GM12878 (cell line): ENCODE measurements around the gene CD48. TPM values are rescaled to one million over a fixed set of nuclear protein-coding genes. Genes with fewer than 3 reads are reported as not detected.

Experiments
- BHLHE40 ChIP-seq, 2 experiments: fragments of 450-650 bp in 1 of 2; IDR thresholded peaks; 2 replicates each; pipeline ENCODE4 v1.6.1; 2011 to 2017; ENCODE audit warnings: low read depth in 2 of 2, borderline replicate concordance in 1 of 2, improper control_type of control experiment in 1 of 2, low read length in 1 of 2, mild to moderate bottlenecking in 1 of 2
- CREB1 ChIP-seq: IDR thresholded peaks from 2 replicates; pipeline ENCODE4 v1.6.1; 2012; ENCODE audit warnings: low read depth, mild to moderate bottlenecking, inconsistent platforms
- E2F8 ChIP-seq: fragments of 450-650 bp; IDR thresholded peaks from 2 replicates; pipeline ENCODE4 v1.6.1; 2018; ENCODE audit warnings: mild to moderate bottlenecking, low read depth, moderate library complexity; ENCODE audit not compliant: partially characterized antibody
- FOXK2 ChIP-seq: fragments of 450-650 bp; IDR thresholded peaks from 2 replicates; pipeline ENCODE4 v1.6.1; 2017; ENCODE audit warnings: mild to moderate bottlenecking, moderate library complexity
- MYC ChIP-seq: IDR thresholded peaks from 2 replicates; pipeline ENCODE4 v1.6.1; 2011; ENCODE audit warnings: mild to moderate bottlenecking, low read length, moderate library complexity, inconsistent platforms; ENCODE audit not compliant: insufficient read depth, insufficient replicate concordance, insufficient read length, severe bottlenecking
- NFYA ChIP-seq: IDR thresholded peaks from 2 replicates; pipeline ENCODE4 v1.6.1; 2011; ENCODE audit warnings: low read depth, mild to moderate bottlenecking, low read length, improper control_type of control experiment, borderline replicate concordance
- PAX5 ChIP-seq: IDR thresholded peaks from 2 replicates; pipeline ENCODE4 v1.6.1; 2011; ENCODE audit warnings: low read depth, low read length, borderline replicate concordance
- RAD21 ChIP-seq: IDR thresholded peaks from 2 replicates; pipeline ENCODE4 v1.6.1; 2011; ENCODE audit warnings: mild to moderate bottlenecking, low read depth, low read length, moderate library complexity; ENCODE audit not compliant: insufficient read depth
- ZNF217 ChIP-seq: fragments of 450-650 bp; IDR thresholded peaks from 2 replicates; pipeline ENCODE4 v1.6.1; 2017; ENCODE audit warnings: antibody characterized with exemption, mild to moderate bottlenecking
- polyA plus RNA-seq, 11 experiments: library from polyadenylated mRNA; depleted of rRNA in 4 of 11; unstranded in 6 of 11; stranded (reverse) in 5 of 11; fragments of >200 nt; fragmentation: Nextera tagmentation in 4 of 11; fragmentation: Illumina TruSeq in 1 of 11; extraction: Ambion mirVana in 4 of 11; extraction: Trizol in 1 of 11; gene quantifications; 1 replicate in 1 of 11; 2 replicates in 10 of 11; pipeline versions ENCODE4 v1.2.1 to v1.2.3, GENCODE V29; 2011 to 2016; ENCODE audit warnings: inconsistent platforms in 2 of 11, missing spikeins in 2 of 11, low read depth in 1 of 11
- total RNA-seq, 4 experiments: library from RNA; depleted of rRNA in 3 of 4; stranded (reverse); fragments of >200 nt in 3 of 4; fragmentation: Illumina TruSeq in 1 of 4; extraction: Trizol in 1 of 4; gene quantifications; 2 replicates each; pipeline versions ENCODE4 v1.2.1 to v1.2.3, GENCODE V29; 2013 to 2021

The CD48 gene
- total and polyA plus RNA-seq, 10 of the 15 experiments (the other 5 are each of a cell fraction or from before 2014, with no cell fraction given): 302 to 1,315 (median 430) TPM

- no peak for TF ChIP-seq ZNF217
- TF ChIP-seq MYC: no peak
- TF ChIP-seq NFYA: no peak
- TF ChIP-seq FOXK2: no peak
- peak; percentile 56 for TF ChIP-seq E2F8
- TF ChIP-seq CREB1: no peak; the same call in 1 of the 2 replicates
- no peak for TF ChIP-seq BHLHE40 (IDR thresholded peaks at IDR 0.05; ENCODE audit: borderline replicate concordance in 1 of 2, low read depth in 2 of 2, low read length in 1 of 2)
- 0 out of 2 replicates have a peak, but pooled peaks have one; percentile 49 for TF ChIP-seq PAX5
- no peak for TF ChIP-seq RAD21
Observed at GRCh38 chr1:160634543-160635491, 76.8 kb downstream of the CD48 start (continued).
